Left ventricle myocardium inferior (tissue), 1 donor: ENCODE results near the gene LRIG1. TPM values are rescaled to one million over a fixed set of nuclear protein-coding genes. Genes with fewer than 3 reads are reported as not detected.

Experiments
- DNase-seq: peaks from one replicate; pipeline ENCODE4 v3.0.0-alpha.2; 2020
- H3K27ac ChIP-seq: fragments of 200-600 bp; replicated peaks from 2 replicates; pipeline ENCODE4 v1.8.0; 2021
- H3K27me3 ChIP-seq: fragments of 200-600 bp; 2 replicates; pipeline ENCODE4 v1.8.0; 2021; ENCODE audit warnings: low read depth
- H3K36me3 ChIP-seq: fragments of 200-600 bp; 2 replicates; pipeline ENCODE4 v1.8.0; 2021
- H3K4me1 ChIP-seq: fragments of 200-600 bp; 2 replicates; pipeline ENCODE4 v1.8.0; 2021
- H3K4me3 ChIP-seq: fragments of 200-600 bp; 2 replicates; pipeline ENCODE4 v1.8.0; 2021; ENCODE audit warnings: mild to moderate bottlenecking, moderate library complexity
- H3K9me3 ChIP-seq: fragments of 200-600 bp; replicated peaks from 2 replicates; pipeline ENCODE4 v1.8.0; 2021
- CTCF ChIP-seq: fragments of 200-600 bp; IDR thresholded peaks from 2 replicates; pipeline ENCODE4 v1.8.0; 2021; ENCODE audit warnings: antibody characterized with exemption, mild to moderate bottlenecking, borderline replicate concordance
- intact Hi-C: fragments of 100-400 bp; cut with micrococcal nuclease; formaldehyde crosslinking; loops from one replicate; pipeline ENCODE4 v1.11.0; 2022
- total RNA-seq: library from RNA; stranded (reverse); fragmentation: NEBNext Ultra II Directional; extraction: Animal tissue kit (Norgen Biotek cat#: 25700); gene quantifications from one replicate; pipeline ENCODE4 v1.2.1, GENCODE V29; 2021
- donor health status: DM: no; HTN: yes; CAD: no; lungs with severe emphysema.

LRIG1 gene
- total RNA-seq, 1 donor from 2014 or later = 137 TPM

- H3K27ac ChIP-seq = no peak overlapping the region
- no peaks in the 10 kb centered on the region for H3K4me1 ChIP-seq
- intact Hi-C loops = no loop called here
- H3K36me3 ChIP-seq = peaks cover 68% of the 10 kb centered on the region
- no peak for DNase-seq
- no peaks in the 10 kb centered on the region for H3K27me3 ChIP-seq
- no peaks in the 10 kb centered on the region for H3K9me3 ChIP-seq
- TF ChIP-seq CTCF = no peak
- H3K4me3 ChIP-seq = no peak overlapping the region
Measured at GRCh38 chr3:66386011-66386924, 114.6 kb downstream of the LRIG1 start.

GRCh38 chr3:66385066-66385465 is 115.8 kb downstream of the LRIG1 start:
- TF ChIP-seq CTCF = no peak
- no peaks in the 10 kb centered on the region for H3K9me3 ChIP-seq
- H3K27me3 ChIP-seq = no peaks in the 10 kb centered on the region
- no peaks in the 10 kb centered on the region for H3K4me1 ChIP-seq
- no peak overlapping the region for H3K27ac ChIP-seq
- peaks cover 76% of the 10 kb centered on the region for H3K36me3 ChIP-seq
- no peak overlapping the region for H3K4me3 ChIP-seq
- intact Hi-C loops = no loop called here
- no peak for DNase-seq

GRCh38 chr3:66383998-66384745 is 116.7 kb downstream of the LRIG1 start:
- Histone ChIP-seq H3K27me3 (no peaks in the 10 kb centered on the region), H3K4me1 (no peaks in the 10 kb centered on the region), H3K4me3 (no peak overlapping the region), H3K27ac (no peak overlapping the region), H3K36me3 (peaks cover 85% of the 10 kb centered on the region), H3K9me3 (no peaks in the 10 kb centered on the region)
- no peak for DNase-seq
- intact Hi-C loops = no loop called here
- no peak for TF ChIP-seq CTCF

GRCh38 chr3:66383023-66383422 is 117.8 kb downstream of the LRIG1 start:
- peaks cover 88% of the 10 kb centered on the region for H3K36me3 ChIP-seq
- DNase-seq = no peak
- no peak overlapping the region for H3K4me3 ChIP-seq
- no peak overlapping the region for H3K27ac ChIP-seq
- TF ChIP-seq CTCF = no peak
- intact Hi-C loops = no loop called here
- H3K9me3 ChIP-seq = no peaks in the 10 kb centered on the region
- no peaks in the 10 kb centered on the region for H3K27me3 ChIP-seq
- no peaks in the 10 kb centered on the region for H3K4me1 ChIP-seq

- no peaks in the 10 kb centered on the region for H3K27me3 ChIP-seq
- H3K4me3 ChIP-seq = no peak overlapping the region
- H3K9me3 ChIP-seq = no peaks in the 10 kb centered on the region
- TF ChIP-seq CTCF = no peak
- H3K36me3 ChIP-seq = peaks cover 97% of the 10 kb centered on the region
- no peak overlapping the region for H3K27ac ChIP-seq
- H3K4me1 ChIP-seq = peaks cover 8% of the 10 kb centered on the region
- no peak for DNase-seq
- intact Hi-C loops = no loop called here
Measured at GRCh38 chr3:66382142-66382541, 118.7 kb downstream of the LRIG1 start.
